ENCODE data around the gene LBP.
"Not testable (repeated sequence)": the region's sequence is repeated elsewhere in the genome, so short reads cannot be mapped to it uniquely, and the experiment has no call there.

The LBP gene

DNA sequence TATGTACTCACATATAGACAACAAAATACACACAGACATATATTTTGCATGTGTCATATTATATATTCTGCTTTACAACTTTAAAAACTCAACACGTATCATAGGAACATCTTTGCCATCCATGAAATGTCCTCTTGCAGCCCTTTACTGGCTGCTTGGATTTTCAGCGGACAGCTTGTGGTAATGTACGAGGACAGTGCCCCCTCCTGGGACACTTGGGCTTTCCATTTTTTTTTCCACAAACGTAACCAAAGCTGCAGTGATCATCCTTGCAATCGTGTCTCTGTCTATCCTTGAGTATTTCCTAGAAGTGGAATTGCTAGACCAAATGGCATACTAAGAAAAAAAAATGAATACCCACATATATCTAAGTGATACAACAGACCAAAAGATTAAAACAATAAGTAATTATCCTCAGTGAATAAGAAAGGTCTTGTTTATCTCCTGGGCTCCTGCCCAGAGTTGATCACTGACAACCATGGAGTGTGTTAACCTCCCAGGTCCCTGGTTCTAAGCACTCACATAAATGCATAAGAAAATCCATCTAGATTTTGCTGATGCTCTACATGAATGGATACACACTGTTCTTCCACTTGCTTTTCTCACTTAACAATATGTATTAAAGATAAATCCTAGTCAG is 24.2 kb upstream of the LBP start:
- DNase-seq = no peak

- no peak for DNase-seq
Measured at GRCh38 chr20:38324159-38324558, 22.1 kb upstream of the LBP start.

- DNase-seq = no peak
Measured at GRCh38 chr20:38325167-38325566, 21.1 kb upstream of the LBP start.

- DNase-seq = no peak
Measured at GRCh38 chr20:38325905-38326304, 20.4 kb upstream of the LBP start.

- no peak for DNase-seq
Measured at GRCh38 chr20:38326309-38326708, 20.0 kb upstream of the LBP start.

DNA sequence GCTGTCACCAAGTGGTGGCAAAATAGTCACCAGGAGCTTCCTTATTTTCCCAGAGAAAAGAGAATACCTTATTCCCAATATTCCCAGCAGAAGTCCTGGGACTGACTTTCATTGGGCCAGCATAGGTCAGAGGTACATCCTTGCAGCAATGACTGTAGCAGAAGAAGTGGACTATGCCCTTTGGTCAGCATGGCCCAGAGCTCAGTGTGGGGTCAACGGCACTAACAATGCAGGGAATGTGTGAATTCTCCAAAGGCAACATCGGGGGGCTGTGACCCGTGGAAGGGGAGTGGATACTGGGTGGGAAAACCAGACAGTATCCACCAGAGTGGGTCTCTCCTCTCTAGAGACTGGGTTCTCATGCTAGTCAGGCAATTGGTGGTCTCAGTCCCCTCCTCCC is 15.6 kb upstream of the LBP start:
- DNase-seq = no peak

GRCh38 chr20:38331245-38331644 is 15.0 kb upstream of the LBP start:
- no peak for DNase-seq

DNA sequence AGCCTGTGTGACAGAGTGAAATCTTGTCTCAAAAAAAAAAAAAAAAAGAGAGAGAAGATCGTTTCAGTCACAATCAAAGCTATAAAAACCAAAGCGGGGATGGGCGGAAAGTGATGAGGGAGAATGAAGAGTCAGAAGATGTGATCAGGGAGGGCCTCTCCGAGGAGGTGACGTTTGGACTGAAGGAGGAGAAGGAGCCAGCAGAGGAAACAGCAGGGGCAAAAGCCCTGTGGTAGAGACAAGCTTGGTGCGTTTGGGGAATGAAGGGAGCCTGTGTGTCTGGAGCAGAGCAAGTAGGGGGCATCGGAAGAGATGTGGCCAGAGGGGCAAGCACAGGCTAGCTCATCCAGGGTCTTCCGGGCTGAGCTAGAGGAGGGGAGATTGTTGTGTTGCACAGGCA is 14.5 kb upstream of the LBP start:
- DNase-seq = no peak

- no peak for DNase-seq
Measured at GRCh38 chr20:38334016-38334415, 12.3 kb upstream of the LBP start.

- no peak for DNase-seq
Measured at GRCh38 chr20:38336726-38337125, 9.6 kb upstream of the LBP start.

GRCh38 chr20:38337561-38338140 is 8.6 kb upstream of the LBP start:
- DNase-seq = no peak

DNA sequence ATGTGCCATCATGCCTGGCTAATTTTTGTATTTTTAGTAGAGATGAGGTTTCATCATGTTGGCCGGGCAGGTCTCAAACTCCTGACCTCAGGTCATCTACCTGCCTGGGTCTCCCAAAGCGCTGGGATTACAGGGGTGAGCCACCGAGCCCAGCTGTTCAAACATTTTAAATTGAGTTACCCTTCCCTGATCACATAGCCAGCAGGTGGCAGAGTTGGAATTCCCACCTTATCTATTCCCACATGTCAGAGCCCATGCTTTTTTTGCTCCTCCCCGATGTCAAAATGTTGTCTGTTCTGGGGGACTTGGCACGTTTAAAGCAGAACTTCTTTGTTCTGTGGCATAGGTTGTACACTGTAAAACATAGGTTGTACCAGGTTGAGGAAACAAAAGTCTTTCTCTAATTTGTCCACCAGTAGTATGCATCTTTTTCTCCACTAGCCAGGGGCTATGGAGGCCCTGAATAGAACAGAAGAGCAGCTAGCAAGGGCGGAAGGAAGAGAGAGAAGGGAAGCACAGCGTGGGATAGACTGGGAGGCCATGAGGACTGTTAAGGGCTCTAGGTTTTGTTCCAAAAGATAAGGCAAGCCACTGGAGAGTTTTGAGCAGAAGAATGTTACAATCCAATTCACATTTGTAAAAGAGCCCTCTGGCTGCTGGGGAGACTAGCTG is 7.3 kb upstream of the LBP start:
- DNase-seq = no peak

- not testable (repeated sequence) for DNase-seq
Measured at GRCh38 chr20:38339521-38339896, 6.8 kb upstream of the LBP start.

DNA sequence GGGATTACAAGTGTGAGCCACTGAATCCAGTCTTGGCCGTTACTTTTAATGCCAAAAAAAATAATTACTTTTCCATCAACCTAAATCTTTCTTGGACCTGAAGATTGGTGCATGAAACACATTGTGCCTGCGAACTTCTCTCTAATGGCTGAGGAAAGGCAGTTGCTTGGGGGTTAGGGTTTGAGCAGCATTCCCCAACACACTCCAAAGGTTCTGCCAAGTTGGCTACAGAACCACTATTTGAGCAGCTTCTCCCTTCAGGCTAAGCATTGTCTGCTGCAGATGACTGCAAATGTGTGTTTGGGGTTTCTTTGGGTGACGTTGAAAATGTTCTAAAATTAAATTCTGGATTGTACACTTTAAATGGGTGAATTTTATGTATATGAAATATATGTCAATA is 6.3 kb upstream of the LBP start:
- no peak for DNase-seq

- DNase-seq = no peak
Measured at GRCh38 chr20:38340693-38341092, 5.6 kb upstream of the LBP start.

DNA sequence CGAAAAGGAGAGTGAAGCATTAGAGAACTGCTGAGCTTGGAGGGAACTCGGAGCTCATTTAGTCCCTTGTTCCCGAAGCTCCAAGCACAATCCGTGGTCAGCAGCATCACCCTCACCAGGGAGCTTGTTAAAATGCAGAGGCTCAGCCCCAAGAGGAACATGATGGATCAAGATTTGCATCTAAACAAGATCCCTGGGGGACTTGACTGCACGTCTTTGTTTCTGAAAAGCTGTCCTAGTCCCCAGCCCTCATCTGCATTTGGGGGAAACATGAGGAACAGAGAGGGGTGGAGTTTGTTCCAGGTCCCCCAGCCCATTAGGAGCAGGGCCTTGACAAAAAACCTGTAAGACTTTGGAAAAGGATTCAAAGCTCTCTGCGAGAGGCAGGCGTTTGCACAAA is 4.1 kb upstream of the LBP start:
- DNase-seq = no peak

DNA sequence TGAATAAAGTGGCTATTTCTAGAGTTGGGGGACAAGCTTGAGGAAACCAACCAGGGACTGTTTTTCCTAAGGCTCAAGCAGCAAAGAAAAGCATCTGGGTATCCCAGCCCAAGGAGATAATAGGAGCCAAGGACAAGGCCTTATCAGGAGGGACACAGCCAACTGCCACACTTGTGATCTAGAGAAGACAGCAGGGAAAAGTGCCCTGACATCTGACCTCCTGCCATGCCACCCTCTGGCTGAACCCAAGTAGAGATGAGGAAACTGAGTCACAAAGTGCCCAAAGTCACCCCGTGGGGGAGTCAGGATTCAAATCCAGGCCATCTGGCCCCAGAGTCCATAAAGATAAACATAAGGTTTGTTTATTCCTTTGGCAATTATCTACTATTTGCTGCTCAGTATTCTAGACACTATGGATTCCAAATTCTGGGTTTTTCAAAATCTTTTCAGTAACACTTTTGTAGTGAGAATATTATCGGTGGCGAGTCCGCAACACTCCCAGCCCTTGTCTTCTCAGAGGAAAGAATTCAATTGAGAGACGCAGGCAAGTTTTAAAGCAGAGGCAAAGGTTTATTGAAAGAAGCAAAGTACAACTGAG is 3.5 kb upstream of the LBP start:
- no peak for DNase-seq

DNA sequence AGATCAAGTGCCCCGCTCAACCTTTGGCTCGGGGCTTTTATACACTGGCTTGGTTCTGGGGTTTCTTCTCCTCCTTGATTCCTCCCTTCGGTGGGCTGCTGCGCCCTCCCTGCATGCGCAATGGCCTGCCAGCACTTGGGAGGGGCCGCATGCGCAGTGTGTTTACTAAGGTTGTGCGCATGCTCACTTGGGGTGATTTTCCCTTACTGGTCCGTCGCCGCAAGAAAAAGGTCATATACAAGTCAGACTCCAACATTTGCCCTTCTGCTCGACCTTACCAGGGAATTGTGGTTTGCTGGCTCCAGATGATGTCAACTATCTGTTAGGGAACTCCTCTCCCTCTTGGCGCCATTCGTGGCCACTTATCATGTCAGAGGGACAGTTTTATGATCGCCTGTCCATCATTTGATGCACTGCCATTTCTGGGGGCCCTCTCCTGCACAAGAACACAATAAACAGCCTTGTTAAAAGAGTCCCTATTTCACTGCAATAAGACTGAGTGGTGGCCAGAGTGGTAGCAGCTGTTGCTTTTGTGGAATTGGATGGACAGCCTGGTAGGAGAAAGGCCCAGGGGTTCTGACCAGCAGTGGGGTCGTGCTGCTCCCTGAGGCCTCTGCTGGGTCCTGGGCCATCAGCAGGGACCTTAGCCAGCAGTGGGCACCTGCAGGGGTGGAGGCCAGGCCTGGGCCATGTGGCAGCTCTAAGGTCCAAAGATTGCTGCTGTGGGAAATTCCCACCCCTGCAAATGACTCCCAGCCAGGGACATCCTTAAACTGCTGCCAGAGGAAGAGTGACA is 2.8 kb upstream of the LBP start:
- DNase-seq = no peak

DNA sequence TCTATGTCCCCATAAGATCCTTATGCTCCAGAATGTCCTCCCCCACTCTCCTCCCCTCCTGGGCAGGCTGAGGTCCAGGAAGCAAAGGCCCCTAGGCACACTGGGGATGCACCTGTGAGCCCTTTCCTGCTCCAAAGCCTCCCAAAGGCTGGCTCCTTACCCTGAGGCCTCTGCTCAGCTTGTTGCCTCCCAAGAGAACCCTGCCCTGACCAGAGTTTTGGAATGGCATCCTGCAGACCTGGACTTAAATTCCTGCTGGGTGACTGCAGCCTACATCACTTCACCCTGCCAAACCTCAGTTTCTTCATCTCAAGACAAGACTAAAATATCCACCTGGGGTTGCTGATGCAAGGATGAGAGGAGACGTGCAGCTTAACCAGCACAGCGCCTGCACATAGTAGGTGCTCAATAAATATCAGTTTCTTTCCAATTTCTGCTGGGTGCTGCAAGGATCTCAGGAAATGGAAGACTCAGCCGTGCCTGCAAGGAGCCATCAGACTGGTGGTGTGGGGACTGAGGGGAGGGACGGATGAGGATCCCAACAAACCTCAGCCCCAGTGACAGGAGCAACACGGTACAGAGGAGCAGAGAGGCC is 2.1 kb upstream of the LBP start:
- no peak for DNase-seq

- DNase-seq = no peak
Measured at GRCh38 chr20:38345643-38346042, 639 bp upstream of the LBP start.

DNA sequence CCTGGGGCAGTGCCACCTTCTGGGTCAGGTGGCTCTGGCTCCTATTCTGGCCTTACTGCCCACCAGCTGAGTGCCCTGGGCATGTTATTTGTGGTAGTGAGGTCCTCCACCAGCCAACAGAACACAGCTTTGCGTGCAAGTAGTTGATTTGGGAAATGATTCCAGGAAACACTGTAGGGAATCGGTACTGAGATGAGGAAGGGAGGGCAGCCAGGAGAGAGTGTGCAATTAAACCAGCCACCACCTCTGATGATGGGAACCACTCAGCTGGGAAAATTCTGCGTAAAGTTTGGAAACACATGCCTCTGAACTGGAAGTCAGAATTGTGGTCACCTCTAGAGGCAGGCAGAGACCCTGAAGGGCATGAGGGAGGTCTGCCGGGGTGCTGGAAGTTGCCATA is 459 bp downstream of the LBP start:
- DNase-seq = no peak

- DNase-seq = no peak
Measured at GRCh38 chr20:38349856-38350255, 3.6 kb downstream of the LBP start.
